LoVo (cell line): ENCODE measurements around the gene UBE2C.

ENCODE experiments used
- DNase-seq: peaks from one replicate; pipeline ENCODE4 v3.0.0-alpha.2; 2016; ENCODE audit warnings: low spot score

The UBE2C gene

GRCh38 chr20:45833030-45833882, 20.8 kb downstream of the UBE2C start, which contains the start of gene SNX21:
Gene SNX21 (plus strand): TSS chr20:45833799. CDS start chr20:45833920, 121 bp downstream.
- peak; percentile 70 for DNase-seq

GRCh38 chr20:45833883-45834796, 21.7 kb downstream of the UBE2C start:
- peak; percentile 50 for DNase-seq

- no peak for DNase-seq
Measured at GRCh38 chr20:45834797-45835161, 22.3 kb downstream of the UBE2C start.

- no peak for DNase-seq
Measured at GRCh38 chr20:45835329-45835765, 22.9 kb downstream of the UBE2C start.

GRCh38 chr20:45835825-45836224, 23.4 kb downstream of the UBE2C start:
- DNase-seq: no peak

- no peak for DNase-seq
Measured at GRCh38 chr20:45836841-45837240, 24.4 kb downstream of the UBE2C start.

- no peak for DNase-seq
Measured at GRCh38 chr20:45840700-45841198, 28.3 kb downstream of the UBE2C start.

GRCh38 chr20:45841407-45842129, 29.1 kb downstream of the UBE2C start:
- DNase-seq: no peak

GRCh38 chr20:45842169-45842812, 29.8 kb downstream of the UBE2C start:
- DNase-seq: no peak

- DNase-seq: no peak
Measured at GRCh38 chr20:45843506-45843905, 31.1 kb downstream of the UBE2C start.

GRCh38 chr20:45845452-45845851, 33.0 kb downstream of the UBE2C start:
- DNase-seq: no peak

- no peak for DNase-seq
Measured at GRCh38 chr20:45848421-45848820, 36.0 kb downstream of the UBE2C start.

- DNase-seq: no peak
Measured at GRCh38 chr20:45848969-45849582, 36.6 kb downstream of the UBE2C start.

GRCh38 chr20:45850238-45850637, 37.8 kb downstream of the UBE2C start:
- no peak for DNase-seq

GRCh38 chr20:45850926-45851325, 38.5 kb downstream of the UBE2C start:
- no peak for DNase-seq

- no peak for DNase-seq
Measured at GRCh38 chr20:45851501-45851900, 39.1 kb downstream of the UBE2C start.

GRCh38 chr20:45852326-45852725, 39.9 kb downstream of the UBE2C start:
- no peak for DNase-seq

GRCh38 chr20:45853484-45853883, 41.0 kb downstream of the UBE2C start:
- DNase-seq: no peak

- peak; percentile 99 for DNase-seq
Measured at GRCh38 chr20:45857114-45857881, 44.9 kb downstream of the UBE2C start, which contains the start of the genes ACOT8 and ZSWIM3. Gene ACOT8 (minus strand): TSS chr20:45857392. CDS start chr20:45857315, 77 bp downstream. Gene ZSWIM3 (plus strand): TSS chr20:45857614. CDS start chr20:45857826, 212 bp downstream.

GRCh38 chr20:45857882-45858216, 45.4 kb downstream of the UBE2C start:
- no peak for DNase-seq
